ENCODE measurements around the gene ITK.

Gene ITK

DNA sequence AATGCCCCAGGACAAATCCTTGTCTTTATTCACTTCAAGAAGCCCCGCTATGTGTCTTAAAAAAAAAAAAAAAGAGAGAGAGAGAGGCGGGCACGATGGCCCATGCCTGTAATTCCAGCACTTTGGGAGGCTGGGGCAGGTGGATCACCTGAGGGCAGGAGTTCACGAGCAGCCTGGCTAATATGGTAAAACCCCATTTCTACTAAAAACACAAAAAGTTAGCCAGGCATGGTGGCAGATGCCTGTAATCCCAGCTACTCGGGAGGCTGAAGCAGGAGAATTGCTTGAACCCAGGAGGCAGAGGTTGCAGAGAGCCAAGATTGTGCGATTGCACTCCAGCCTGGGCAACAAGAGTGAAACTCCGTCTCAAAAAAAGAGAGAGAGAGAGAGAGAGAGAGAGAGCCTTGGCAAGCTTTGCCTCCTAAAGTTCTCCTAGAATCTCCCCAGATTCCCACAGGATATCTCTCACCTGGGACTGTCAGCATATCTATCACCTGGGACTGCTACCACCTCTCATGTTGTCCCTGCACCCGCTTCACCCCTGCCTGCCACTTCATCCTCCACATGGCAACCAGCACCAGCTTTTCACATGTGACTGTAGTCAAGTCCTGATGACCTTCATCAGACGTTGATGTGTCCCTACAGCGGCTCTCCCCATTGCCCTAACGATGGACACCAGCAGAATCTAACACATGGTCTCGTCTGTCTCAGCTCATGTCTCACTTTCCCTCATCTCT lies 5.8 kb downstream of the ITK start:
- Histone ChIP-seq H3K4me1 (ENCODE audit: insufficient read depth, insufficient read length) (peaks cover 3% of the 10 kb centered on the region), H3K27me3 (ENCODE audit: insufficient read depth, insufficient read length) (peaks cover 88% of the 10 kb centered on the region), H3K4me3 (ENCODE audit: insufficient read length, low read depth) (no peak overlapping the region), H3K9ac (ENCODE audit: insufficient read length, low read depth) (no peak overlapping the region), H3K9me3 (ENCODE audit: insufficient read depth, low read length) (no peaks in the 10 kb centered on the region), H3K36me3 (ENCODE audit: insufficient read depth, insufficient read length, low read length) (no peaks in the 10 kb centered on the region)
- no peak for TF ChIP-seq YY1 (IDR thresholded peaks at IDR 0.05; ENCODE audit: insufficient read depth, insufficient read length)
- no peak for TF ChIP-seq SUZ12 (IDR thresholded peaks at IDR 0.05; ENCODE audit: extremely low read depth, insufficient read depth, insufficient read length)
- no peak for TF ChIP-seq ZNF274 (IDR thresholded peaks at IDR 0.05; ENCODE audit: low read depth, low read length)
- no peak for DNase-seq (ENCODE audit: low read depth, low spot score)

DNA sequence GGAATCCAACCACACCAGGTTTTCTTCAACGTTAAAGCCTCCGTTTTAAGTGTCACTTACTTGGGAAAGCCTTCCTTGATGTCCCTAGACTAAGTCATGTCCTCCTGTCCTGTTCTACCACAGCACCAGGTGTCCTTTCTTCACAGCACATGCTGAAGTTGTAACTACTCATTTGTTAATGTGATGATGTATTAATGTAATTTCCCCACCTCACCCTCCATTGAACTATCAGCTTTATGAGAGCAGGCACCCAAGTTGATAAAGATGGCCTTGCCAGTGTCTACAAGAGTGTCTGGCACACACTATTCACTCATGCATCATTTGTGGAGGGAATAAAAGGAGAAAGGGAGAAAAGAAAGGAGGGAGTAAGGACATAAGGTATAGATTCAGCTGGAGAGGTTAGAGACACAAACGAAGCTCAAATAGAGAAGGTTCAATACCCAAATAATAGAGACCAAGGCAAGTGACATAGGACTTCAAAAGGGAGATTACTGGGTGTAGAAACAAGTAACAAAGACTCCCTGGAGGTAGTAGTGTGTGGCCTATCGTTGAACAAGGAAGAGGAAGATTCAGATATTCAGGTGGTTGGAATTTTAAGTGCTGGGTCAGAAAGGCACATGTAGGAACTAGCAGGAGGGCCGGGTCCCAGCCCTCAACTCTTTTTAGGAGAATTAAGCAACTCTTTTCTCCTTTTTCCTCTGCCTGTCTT lies 6.6 kb downstream of the ITK start:
- DNase-seq (ENCODE audit: low read depth, low spot score), result peak; percentile 27
- Histone ChIP-seq H3K4me1 (ENCODE audit: insufficient read depth, insufficient read length) (peaks cover 3% of the 10 kb centered on the region), H3K36me3 (ENCODE audit: insufficient read depth, insufficient read length, low read length) (no peaks in the 10 kb centered on the region), H3K9ac (ENCODE audit: insufficient read length, low read depth) (no peak overlapping the region), H3K27me3 (ENCODE audit: insufficient read depth, insufficient read length) (peaks cover 89% of the 10 kb centered on the region), H3K9me3 (ENCODE audit: insufficient read depth, low read length) (no peaks in the 10 kb centered on the region), H3K4me3 (ENCODE audit: insufficient read length, low read depth) (no peak overlapping the region)
- TF ChIP-seq YY1 (IDR thresholded peaks at IDR 0.05; ENCODE audit: insufficient read depth, insufficient read length) (no peak), SUZ12 (IDR thresholded peaks at IDR 0.05; ENCODE audit: extremely low read depth, insufficient read depth, insufficient read length) (no peak), ZNF274 (IDR thresholded peaks at IDR 0.05; ENCODE audit: low read depth, low read length) (no peak)

DNA sequence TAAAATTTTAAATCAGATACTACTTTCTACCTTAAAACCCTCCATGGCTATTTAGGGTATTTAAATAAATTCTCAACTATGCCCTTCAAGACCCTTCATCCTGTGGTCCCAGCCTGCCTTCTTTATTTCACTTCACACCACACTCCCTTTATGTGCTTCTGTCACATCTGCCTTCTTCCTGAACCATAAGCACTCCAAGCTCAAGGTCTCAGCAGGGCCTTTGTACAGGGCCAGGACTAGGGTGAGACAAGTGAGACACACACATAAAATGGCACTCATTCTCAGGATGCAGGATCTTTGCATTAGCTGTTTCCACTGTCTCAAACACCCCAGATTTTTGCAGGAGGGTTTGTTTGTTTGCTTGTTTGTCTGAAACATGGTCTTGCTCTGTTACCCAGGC lies 7.6 kb downstream of the ITK start:
- Histone ChIP-seq H3K36me3 (ENCODE audit: insufficient read depth, insufficient read length, low read length) (no peaks in the 10 kb centered on the region), H3K4me3 (ENCODE audit: insufficient read length, low read depth) (no peak overlapping the region), H3K27me3 (ENCODE audit: insufficient read depth, insufficient read length) (peaks cover 85% of the 10 kb centered on the region), H3K4me1 (ENCODE audit: insufficient read depth, insufficient read length) (peaks cover 3% of the 10 kb centered on the region), H3K9ac (ENCODE audit: insufficient read length, low read depth) (no peak overlapping the region), H3K9me3 (ENCODE audit: insufficient read depth, low read length) (no peaks in the 10 kb centered on the region)
- DNase-seq (ENCODE audit: low read depth, low spot score), result no peak
- no peak for TF ChIP-seq ZNF274 (IDR thresholded peaks at IDR 0.05; ENCODE audit: low read depth, low read length)
- TF ChIP-seq YY1 (IDR thresholded peaks at IDR 0.05; ENCODE audit: insufficient read depth, insufficient read length), result no peak
- TF ChIP-seq SUZ12 (IDR thresholded peaks at IDR 0.05; ENCODE audit: extremely low read depth, insufficient read depth, insufficient read length), result no peak

DNA sequence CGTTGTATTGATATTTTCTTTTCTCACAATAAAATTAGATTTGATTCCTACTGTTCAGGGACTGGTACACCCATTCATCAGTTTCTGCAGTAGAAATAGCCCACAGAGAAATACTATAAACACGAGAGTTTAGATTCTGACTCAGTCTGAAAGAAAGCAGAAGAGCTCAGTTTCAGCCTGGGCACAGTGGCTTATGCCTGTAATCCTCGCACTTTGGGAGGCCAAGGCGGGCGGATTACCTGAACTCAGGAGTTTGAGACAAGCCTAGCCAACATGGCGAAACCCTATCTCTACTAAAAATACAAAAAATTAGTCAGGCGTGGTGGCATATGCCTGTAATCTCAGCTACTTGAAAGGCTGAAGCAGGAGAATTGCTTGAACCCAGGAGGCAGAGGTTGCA lies 8.6 kb downstream of the ITK start:
- no peaks in the 10 kb centered on the region for H3K36me3 ChIP-seq (ENCODE audit: insufficient read depth, insufficient read length, low read length)
- H3K4me3 ChIP-seq (ENCODE audit: insufficient read length, low read depth), result no peak overlapping the region
- DNase-seq (ENCODE audit: low read depth, low spot score), result no peak
- no peak overlapping the region for H3K9ac ChIP-seq (ENCODE audit: insufficient read length, low read depth)
- peaks cover 78% of the 10 kb centered on the region for H3K27me3 ChIP-seq (ENCODE audit: insufficient read depth, insufficient read length)
- H3K9me3 ChIP-seq (ENCODE audit: insufficient read depth, low read length), result no peaks in the 10 kb centered on the region
- peaks cover 3% of the 10 kb centered on the region for H3K4me1 ChIP-seq (ENCODE audit: insufficient read depth, insufficient read length)
- TF ChIP-seq SUZ12 (IDR thresholded peaks at IDR 0.05; ENCODE audit: extremely low read depth, insufficient read depth, insufficient read length) (no peak), YY1 (IDR thresholded peaks at IDR 0.05; ENCODE audit: insufficient read depth, insufficient read length) (no peak), ZNF274 (IDR thresholded peaks at IDR 0.05; ENCODE audit: low read depth, low read length) (no peak)

DNA sequence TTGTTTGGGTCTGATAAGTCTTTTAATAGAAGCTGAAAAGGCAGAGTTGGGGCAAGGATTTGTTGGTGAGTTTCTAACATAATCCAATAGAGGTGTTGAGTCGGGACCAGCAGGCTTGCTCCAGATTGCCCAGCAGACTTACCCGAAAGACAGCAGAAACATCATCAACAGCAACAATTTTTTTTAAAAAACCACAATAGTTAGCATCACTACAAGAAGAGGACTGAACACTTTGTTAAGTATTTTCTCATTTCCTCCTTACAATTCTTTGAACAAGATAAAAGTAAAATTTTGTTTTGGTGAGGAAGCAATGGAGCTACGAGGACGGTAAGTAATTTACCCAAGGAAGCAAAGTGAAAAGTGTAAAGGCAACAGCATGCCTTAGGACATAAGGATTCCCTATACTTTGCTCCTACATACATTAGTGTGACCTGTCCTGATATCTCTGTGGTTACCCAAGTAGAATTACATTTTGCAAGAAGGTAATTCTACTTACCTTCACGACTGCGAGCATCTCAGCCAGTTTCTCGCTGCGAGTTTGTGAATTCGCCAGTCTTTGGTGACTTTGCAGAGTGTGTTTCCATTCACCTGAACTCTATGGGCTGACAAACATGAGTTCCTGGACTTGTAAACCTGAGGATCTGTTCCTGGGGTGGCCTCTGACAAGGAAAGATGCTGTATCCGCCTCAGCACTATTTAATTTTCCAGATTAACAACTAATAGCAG lies 13.2 kb downstream of the ITK start:
- Histone ChIP-seq H3K36me3 (ENCODE audit: insufficient read depth, insufficient read length, low read length) (no peaks in the 10 kb centered on the region), H3K4me1 (ENCODE audit: insufficient read depth, insufficient read length) (no peaks in the 10 kb centered on the region), H3K9ac (ENCODE audit: insufficient read length, low read depth) (no peak overlapping the region), H3K27me3 (ENCODE audit: insufficient read depth, insufficient read length) (peaks cover 42% of the 10 kb centered on the region), H3K4me3 (ENCODE audit: insufficient read length, low read depth) (no peak overlapping the region), H3K9me3 (ENCODE audit: insufficient read depth, low read length) (no peaks in the 10 kb centered on the region)
- no peak for TF ChIP-seq SUZ12 (IDR thresholded peaks at IDR 0.05; ENCODE audit: extremely low read depth, insufficient read depth, insufficient read length)
- TF ChIP-seq YY1 (IDR thresholded peaks at IDR 0.05; ENCODE audit: insufficient read depth, insufficient read length), result no peak
- DNase-seq (ENCODE audit: low read depth, low spot score), result no peak

DNA sequence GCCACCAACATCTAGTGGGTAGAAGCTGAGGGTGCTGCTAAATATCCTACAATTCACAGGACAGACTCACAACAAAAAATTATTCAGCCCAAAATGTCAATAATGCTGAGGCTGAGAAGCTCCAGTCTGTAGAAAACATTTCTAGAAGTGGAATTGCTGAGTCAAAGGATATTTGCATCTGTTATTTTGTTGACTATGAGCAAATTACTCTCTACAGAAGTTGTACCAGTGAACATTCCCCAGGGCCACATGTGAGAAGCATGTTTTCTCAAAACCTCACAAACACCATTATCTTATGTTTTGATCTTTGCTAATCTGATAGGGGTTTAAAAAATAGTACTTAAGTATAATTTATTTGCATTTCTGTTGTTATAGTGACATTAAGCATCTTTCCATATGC lies 15.4 kb downstream of the ITK start:
- H3K27me3 ChIP-seq (ENCODE audit: insufficient read depth, insufficient read length), result peaks cover 22% of the 10 kb centered on the region
- H3K36me3 ChIP-seq (ENCODE audit: insufficient read depth, insufficient read length, low read length), result no peaks in the 10 kb centered on the region
- H3K9ac ChIP-seq (ENCODE audit: insufficient read length, low read depth), result no peak overlapping the region
- H3K4me1 ChIP-seq (ENCODE audit: insufficient read depth, insufficient read length), result no peaks in the 10 kb centered on the region
- no peak overlapping the region for H3K4me3 ChIP-seq (ENCODE audit: insufficient read length, low read depth)
- no peak for DNase-seq (ENCODE audit: low read depth, low spot score)
- no peak for TF ChIP-seq SUZ12 (IDR thresholded peaks at IDR 0.05; ENCODE audit: extremely low read depth, insufficient read depth, insufficient read length)
- TF ChIP-seq ZNF274 (IDR thresholded peaks at IDR 0.05; ENCODE audit: low read depth, low read length), result no peak
- no peak for TF ChIP-seq YY1 (IDR thresholded peaks at IDR 0.05; ENCODE audit: insufficient read depth, insufficient read length)
- no peaks in the 10 kb centered on the region for H3K9me3 ChIP-seq (ENCODE audit: insufficient read depth, low read length)

DNA sequence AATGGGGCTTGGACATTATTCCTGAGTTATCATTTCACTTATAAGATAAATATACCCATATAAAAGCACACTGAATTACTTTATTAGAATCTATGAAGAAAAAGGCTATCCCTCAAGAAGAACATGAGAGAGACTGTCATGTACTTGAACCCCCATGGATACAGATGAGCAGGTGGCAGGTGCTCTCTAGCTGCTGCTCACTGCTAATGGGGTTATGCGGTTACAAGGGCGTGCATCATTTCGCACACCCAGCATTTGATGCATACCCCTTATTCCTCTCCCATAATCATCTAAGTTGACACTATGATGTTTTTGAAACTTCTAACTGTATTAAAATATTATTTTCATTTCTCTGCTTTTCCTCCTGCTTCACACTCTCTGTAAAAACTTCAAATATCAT lies 16.4 kb downstream of the ITK start:
- DNase-seq (ENCODE audit: low read depth, low spot score), result no peak
- Histone ChIP-seq H3K4me1 (ENCODE audit: insufficient read depth, insufficient read length) (no peaks in the 10 kb centered on the region), H3K36me3 (ENCODE audit: insufficient read depth, insufficient read length, low read length) (no peaks in the 10 kb centered on the region), H3K9ac (ENCODE audit: insufficient read length, low read depth) (no peak overlapping the region), H3K27me3 (ENCODE audit: insufficient read depth, insufficient read length) (peaks cover 11% of the 10 kb centered on the region), H3K4me3 (ENCODE audit: insufficient read length, low read depth) (no peak overlapping the region), H3K9me3 (ENCODE audit: insufficient read depth, low read length) (no peaks in the 10 kb centered on the region)
- TF ChIP-seq SUZ12 (IDR thresholded peaks at IDR 0.05; ENCODE audit: extremely low read depth, insufficient read depth, insufficient read length) (no peak), YY1 (IDR thresholded peaks at IDR 0.05; ENCODE audit: insufficient read depth, insufficient read length) (no peak), ZNF274 (IDR thresholded peaks at IDR 0.05; ENCODE audit: low read depth, low read length) (no peak)

Measured in NT2/D1 (cell line).